CD4-positive, alpha-beta T cell treated with Interleukin-17A for 1 hour (primary cell): ENCODE data around the gene CDX2.

Experiments used
- DNase-seq: peaks from one replicate; pipeline ENCODE4 v3.0.0-alpha.2; 2020

CDX2 gene

DNA sequence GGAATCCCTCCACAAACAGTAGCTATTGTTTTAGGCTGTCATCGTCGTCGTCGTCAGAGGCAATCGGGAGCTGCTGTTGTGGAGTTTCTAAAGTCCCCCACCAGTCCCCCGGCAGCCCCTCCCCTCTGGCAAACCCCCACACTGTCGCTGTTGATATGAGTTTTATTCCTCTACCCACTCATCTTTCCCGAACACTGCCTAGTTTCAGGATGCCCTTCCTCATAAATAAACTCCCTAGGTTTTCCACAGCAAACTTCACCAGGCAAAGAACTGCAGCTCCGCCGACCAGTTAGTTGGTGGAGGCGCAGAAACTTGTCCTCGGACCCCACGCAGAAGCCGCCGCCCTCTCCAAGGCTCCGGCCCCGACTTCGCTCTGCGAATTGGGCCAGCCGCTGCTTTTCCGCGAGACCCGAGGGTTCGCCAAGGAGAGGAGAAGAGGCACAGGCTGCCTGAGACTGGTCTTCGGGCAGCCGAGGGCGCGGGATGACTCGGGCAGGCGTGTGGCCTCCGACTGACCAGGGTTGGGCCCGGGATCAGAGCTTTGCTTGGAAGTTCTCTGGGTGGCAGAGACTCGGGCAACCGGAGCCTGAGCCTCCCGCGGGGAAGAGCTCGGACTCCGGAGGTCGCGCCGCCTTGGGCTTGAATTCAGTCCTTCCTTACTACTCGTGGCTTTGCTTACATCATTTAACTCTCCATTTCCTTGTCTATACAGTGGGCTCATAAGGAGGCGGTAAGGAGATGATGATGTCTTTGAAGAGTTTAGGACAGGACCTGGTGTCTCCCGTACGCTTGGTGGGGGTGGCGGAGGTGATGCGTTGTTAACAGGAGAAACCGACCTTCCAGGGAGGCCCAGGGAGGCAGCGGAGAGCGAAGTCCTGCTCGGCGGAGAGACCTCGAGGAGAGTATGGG, 41.4 kb downstream of the CDX2 start:
- no peak for DNase-seq

DNA sequence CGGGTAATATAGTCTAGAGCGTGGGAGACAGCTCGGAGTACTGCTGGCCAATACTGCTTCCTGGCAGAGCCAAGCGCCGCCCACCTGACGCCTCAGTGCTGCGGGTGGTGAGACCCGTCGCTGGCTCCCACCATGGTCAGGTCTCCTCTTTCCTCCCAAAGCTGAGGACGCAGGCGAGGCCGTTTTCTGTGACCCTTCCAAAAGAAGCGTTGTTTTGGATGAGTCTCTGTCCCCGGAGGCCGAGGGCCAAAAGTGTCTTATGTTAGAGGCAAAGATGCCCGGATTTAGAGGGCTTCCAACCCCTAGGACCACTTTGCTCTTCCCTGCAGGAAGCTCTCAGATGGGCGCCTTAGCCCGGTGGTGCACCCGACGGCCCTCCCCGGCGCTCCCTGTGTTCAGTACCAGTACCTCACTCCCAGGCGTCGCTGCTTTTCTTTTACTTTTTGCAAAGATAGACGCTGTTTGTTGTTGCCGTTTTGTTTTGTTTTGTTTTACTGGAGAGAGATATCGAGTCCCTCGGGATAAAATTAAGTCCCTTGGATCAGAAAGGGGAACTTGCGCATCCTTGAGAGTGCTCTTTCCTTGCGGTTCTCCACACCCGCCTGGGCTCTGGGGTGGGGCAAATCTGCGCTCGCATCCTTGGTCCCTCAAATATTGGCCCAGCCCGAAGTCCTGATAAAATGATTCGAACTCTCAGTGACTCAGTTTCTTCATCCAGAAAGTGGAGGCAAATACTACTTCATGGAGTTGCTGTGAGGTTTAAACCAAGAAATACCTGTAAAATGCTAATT, 42.3 kb downstream of the CDX2 start:
- DNase-seq, result no peak

- no peak for DNase-seq
These were observed 43.7 kb downstream of the CDX2 start for GRCh38 chr13:27925220-27925991.

- DNase-seq, result no peak
These were observed 44.5 kb downstream of the CDX2 start for GRCh38 chr13:27924529-27925141.

DNA sequence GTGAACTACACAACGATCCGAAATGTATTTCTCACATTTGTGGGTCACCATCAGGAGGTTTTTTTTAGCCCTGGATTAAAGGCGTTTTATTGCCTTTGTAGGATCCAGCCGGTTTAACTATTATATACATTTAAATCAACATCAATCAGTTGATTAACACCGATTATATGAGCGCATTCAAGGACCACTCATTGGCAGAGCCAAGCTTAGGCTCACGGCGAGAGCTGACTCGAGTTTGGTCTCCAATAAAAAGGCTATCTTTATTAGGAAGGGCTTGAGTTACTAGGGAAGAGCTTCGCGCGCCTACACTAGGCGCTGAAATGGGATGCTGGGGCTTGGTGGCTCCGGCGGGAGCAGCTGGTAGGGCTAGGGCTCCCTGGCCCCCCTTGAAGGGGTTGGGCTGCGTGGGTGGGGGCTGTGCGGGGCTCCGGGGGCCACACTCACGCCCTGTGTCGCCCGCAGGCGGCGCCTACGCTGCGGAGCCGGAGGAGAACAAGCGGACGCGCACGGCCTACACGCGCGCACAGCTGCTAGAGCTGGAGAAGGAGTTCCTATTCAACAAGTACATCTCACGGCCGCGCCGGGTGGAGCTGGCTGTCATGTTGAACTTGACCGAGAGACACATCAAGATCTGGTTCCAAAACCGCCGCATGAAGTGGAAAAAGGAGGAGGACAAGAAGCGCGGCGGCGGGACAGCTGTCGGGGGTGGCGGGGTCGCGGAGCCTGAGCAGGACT, 45.2 kb downstream of the CDX2 start:
- DNase-seq, result no peak

- DNase-seq, result no peak
These were observed 46.1 kb downstream of the CDX2 start for GRCh38 chr13:27922883-27923612.

GRCh38 chr13:27921961-27922882, 46.9 kb downstream of the CDX2 start:
- DNase-seq, result no peak

DNA sequence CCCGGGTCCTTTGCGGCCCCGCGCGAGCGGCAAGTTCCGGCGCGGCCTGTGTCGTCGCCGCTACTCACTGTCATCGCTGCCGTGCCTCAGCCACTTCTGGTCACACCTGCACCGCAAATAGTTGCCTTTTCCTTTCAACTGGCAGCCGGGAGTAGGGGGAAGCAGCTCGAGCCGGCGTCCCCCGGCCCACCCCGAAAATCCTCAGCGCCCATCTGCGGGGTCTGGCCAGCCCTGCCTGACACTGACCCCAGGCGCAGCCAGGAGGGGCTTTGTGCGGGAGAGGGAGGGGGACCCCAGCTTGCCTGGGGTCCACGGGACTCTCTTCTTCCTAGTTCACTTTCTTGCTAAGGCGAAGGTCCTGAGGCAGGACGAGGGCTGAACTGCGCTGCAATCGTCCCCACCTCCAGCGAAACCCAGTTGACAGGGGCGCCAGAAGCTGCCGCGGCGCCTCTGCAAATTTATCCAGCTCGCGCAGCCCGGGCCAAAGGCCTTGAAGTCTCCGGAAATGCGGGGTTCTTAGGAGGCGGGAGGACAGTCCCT, 47.6 kb downstream of the CDX2 start:
- DNase-seq, result no peak

DNA sequence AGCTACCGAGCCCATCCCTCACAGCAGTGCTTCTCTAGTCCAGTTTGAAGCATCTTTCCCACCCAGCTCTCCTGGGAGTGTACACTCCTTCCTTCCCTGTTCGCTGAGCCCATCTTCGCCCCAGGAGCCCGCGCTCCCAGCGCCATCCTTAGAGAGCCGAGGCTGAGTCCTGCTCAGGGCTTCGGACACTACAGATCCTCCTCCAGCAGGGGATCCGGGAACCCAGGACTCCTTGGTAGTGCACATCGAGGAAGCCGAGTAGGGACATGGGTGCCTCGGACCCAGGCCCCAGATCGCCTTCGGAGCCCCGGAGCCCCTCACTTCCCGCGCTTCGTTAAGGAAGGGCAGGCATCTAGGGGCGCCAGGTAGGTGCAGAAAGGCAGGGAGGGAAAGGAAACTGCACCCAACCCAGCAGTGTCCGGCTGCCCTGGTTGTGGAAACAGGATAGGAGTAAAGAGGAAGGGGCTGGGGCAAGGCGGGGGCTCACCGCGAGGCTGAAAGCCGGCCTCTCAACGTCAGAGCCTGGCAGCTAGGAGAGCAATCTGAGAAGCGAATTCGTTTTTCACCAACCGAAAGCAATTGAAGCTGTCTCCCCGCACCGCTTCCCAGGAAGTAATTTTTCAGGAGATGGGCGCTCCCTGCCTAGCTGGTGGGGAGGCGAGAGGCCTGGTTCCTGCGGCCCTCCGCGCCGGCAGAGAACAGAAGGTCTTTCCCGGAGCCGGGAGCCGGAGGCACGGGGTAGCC, 48.3 kb downstream of the CDX2 start:
- DNase-seq, result no peak

- DNase-seq, result no peak
These were observed 49.0 kb downstream of the CDX2 start, which contains the start of gene PDX1 for GRCh38 chr13:27919934-27920676. Gene PDX1, plus strand, starts transcription at chr13:27920000. Its CDS starts 139 bp downstream, at chr13:27920139.

- no peak for DNase-seq
These were observed 49.5 kb downstream of the CDX2 start for GRCh38 chr13:27919659-27919933.

- no peak for DNase-seq
These were observed 50.0 kb downstream of the CDX2 start for GRCh38 chr13:27918918-27919658.

GRCh38 chr13:27918041-27918917, 50.8 kb downstream of the CDX2 start:
- no peak for DNase-seq

DNA sequence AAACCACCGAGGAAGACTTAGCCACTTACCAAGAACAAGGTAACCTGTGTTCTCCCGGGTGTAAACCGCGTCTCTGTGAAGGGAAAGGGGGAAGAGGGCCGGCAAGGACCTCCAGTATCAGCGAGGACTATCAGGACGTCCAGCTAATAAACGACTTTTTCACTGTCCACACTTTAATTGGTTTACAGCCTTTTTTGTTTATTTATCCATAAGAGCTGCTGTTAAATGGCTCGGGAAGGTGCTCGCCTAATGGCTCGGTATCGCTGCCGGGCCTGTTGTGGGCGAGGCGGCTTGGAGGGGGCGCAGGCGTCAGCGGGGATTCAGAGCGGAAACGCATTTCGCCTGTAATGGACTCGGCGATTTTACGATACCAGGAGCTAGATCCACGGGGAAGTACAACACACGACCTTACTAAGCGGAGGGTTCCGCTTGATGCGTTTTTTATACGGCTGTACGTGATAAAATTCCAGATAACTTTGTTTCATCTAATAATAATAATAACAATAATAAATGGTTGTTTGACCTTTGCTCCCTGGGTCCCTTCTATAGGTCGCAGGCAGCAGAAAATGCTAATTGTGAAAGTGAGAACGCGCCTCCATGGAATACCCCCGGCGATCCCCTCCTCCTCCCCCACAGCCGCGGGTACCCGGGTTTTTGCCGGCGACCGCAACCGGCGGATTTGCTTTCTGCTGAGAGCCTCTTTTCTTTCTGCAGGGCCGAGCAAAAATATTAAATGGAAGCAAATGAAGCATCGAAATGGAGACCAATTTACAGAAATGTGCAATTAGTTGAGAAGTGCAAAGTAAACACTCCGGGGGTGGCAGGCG, 51.8 kb downstream of the CDX2 start:
- DNase-seq, result no peak

GRCh38 chr13:27915301-27916207, 53.6 kb downstream of the CDX2 start:
- no peak for DNase-seq
